Urinary bladder (tissue), 4 donors: ENCODE results near the gene GFM1. TPM values are rescaled to one million over a fixed set of nuclear protein-coding genes. Genes with fewer than 3 reads are reported as not detected.

Experiments used
- DNase-seq: peaks from one replicate; pipeline ENCODE4 v3.0.0-alpha.2; 2015; ENCODE audit errors: extremely low spot score
- H3K27ac ChIP-seq: one replicate; pipeline ENCODE4 v1.5.1; 2013; ENCODE audit warnings: low read depth, mild to moderate bottlenecking, moderate library complexity
- H3K36me3 ChIP-seq: one replicate; pipeline ENCODE4 v1.6.1; 2013; ENCODE audit warnings: mild to moderate bottlenecking, moderate library complexity; ENCODE audit not compliant: insufficient read depth
- H3K4me1 ChIP-seq: one replicate; pipeline ENCODE4 v1.6.1; 2013; ENCODE audit warnings: mild to moderate bottlenecking, moderate library complexity; ENCODE audit not compliant: insufficient read depth
- H3K4me3 ChIP-seq: one replicate; pipeline ENCODE4 v1.5.1; 2013; ENCODE audit warnings: low read depth, low read length
- WGBS: extraction: QIAGEN DNeasy Blood & Tissue Kit; methylation state at CpG from one replicate; pipeline ENCODE4 v1.1.7; 2013; 5-methylcytosine and 5-hydroxymethylcytosine counted together
- polyA plus RNA-seq: library from polyadenylated mRNA; stranded (reverse); fragments of 200-250 nt; gene quantifications from one replicate; pipeline ENCODE4 v1.2.3, GENCODE V29; 2013
- total RNA-seq: library from RNA; depleted of rRNA; stranded (reverse); fragments of >200 nt; gene quantifications from one replicate; pipeline ENCODE4 v1.2.3, GENCODE V29; 2014
- donor health status: healthy with polysubstance abuse.
- donor health status: healthy.

The GFM1 gene
- total RNA-seq (63.1 TPM), polyA plus RNA-seq (23.8 TPM)

DNA sequence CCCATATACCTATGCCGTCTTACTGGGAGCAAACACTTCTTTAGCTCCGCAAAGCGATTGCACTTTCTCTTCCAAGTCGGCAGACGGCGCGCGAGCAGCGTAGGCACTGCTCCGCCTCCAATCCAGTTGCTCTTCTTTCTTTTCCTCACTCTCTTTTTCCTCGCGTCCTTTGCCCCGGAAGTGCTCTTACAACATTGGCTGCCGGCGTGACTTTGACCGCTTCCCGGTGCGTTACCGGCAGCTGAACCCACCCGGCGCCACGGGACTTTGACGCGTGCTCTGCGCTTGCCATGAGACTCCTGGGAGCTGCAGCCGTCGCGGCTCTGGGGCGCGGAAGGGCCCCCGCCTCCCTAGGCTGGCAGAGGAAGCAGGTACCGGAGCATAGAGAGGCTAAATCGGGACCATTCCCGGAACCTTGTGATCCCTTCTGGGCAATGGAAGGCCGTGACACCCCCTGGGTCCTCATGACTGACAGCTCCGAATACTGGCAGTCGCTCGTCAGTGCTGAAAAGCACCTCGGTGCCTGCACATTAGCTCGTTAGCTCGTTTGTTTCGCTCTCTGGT, at the start of gene GFM1:
TSS of gene GFM1 (plus strand) at position 183 of the 564 bp plus-strand sequence. CDS start at position 291, 108 bp downstream.
- WGBS: under 1% methylated on average over 42 of the region's 42 CpGs

DNA sequence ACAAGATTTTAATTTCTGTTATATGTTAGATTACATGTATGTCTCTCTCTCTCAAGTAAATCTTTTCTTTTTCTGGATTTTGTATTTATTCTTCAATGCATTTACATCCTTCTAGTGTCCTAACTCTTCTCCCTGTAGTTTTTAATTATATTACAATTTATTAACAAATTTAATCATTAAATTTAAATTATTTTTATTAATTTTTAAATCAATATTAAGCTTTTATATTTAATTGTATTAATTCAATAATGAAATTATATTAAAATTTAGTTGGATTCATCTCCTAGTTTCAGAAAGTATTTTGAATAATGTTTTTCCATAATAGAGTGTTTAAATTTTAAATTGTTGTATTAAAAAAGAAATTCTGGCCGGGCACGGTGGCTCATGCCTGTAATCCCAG, 43.5 kb upstream of the GFM1 start:
- Histone ChIP-seq H3K27ac (no peak overlapping the region), H3K4me3 (no peak overlapping the region), H3K4me1 (no peaks in the 10 kb centered on the region), H3K36me3 (no peaks in the 10 kb centered on the region)
- DNase-seq: no peak
- 98% methylated on average over 2 of the region's 2 CpGs for WGBS

More for the DNA sequence above, at the start of gene GFM1:
- no peaks in the 10 kb centered on the region for H3K36me3 ChIP-seq
- H3K4me3 ChIP-seq: peak within 1 kb of the TSS; percentile 94
- no peaks in the 10 kb centered on the region for H3K4me1 ChIP-seq
- H3K27ac ChIP-seq: peak within 1 kb of the TSS; percentile 71
- peak; percentile 87 for DNase-seq

DNA sequence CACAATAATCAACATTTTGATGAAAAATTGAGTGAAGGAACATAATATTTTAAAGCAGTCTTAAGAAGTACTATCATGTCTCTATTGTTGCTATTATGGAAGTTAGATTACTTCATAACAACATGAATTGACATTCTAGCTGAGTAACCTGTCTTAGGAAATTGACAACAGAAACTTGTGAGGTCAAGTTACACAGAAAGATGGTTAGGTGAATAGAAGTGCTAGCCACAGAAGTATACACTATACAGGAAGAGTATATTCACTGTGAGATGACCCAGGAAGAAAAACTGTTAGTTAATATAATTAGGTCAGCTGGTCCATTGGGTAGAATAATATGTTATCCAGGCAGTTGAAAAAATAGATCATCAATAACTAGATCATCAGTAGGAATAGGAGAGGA, 42.1 kb upstream of the GFM1 start:
- no peaks in the 10 kb centered on the region for H3K36me3 ChIP-seq
- H3K4me3 ChIP-seq: no peak overlapping the region
- no peaks in the 10 kb centered on the region for H3K4me1 ChIP-seq
- no peak overlapping the region for H3K27ac ChIP-seq
- DNase-seq: no peak

DNA sequence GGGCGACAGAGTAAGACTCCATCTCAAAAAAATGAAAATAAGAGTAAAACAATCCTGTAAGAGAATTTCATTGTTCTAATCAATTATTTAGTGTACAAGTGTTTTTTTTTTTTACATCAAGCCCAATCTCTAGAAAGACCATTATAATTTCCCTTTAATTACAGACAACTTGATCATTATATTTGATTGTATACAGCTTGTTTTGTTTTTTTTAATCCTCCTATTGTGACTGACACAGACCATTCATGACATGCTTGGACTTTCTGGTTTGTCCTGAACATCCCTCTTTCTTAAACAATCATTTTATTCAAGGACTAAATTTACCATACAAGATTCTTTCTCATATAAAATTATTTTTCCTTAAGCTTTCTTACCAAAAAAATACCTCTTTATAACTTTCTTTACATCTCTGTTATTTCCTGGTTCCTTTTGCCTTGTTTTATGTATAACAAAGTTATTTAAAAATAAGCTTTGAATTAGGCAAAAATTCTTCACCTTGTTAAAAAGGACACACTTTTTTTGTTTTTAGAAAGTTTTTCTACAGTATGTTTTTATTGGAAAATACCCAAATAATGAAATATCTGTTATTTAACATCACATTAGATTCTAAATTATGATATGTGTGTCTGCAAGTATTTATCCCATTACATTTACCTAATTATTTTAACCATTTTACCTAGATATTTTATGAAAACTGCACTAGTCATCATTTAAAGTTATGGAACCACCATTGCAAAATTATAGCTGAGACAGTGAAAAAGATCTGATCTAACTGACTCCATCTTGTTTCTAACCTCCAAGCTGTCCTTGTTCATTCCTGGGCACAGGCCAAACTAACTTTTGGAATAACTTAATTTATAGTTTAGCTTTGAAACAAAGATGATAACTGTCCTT, 26.1 kb upstream of the GFM1 start:
- Histone ChIP-seq H3K36me3 (no peaks in the 10 kb centered on the region), H3K27ac (no peak overlapping the region), H3K4me1 (no peaks in the 10 kb centered on the region), H3K4me3 (no peak overlapping the region)
- WGBS: 56% methylated on average over 1 of the region's 1 CpG
- no peak for DNase-seq

DNA sequence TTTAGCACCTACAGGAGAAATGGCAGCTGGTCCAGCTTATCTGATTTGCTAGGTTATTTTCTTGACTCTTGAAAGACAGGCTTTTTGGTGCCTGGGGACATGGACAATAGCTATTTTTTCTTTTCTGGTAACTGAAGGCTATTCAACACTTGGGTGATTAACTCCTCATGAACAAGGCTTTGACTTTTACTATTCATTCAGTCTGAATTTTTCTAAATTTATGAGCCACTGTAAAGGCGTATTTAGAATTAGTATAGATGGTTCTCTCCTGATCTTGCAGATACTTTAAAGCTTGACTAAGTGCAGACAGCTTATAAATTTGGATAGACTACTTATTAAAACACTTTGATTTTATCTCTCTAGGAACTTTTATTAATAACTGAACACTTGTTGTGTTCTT, 18.4 kb upstream of the GFM1 start:
- Histone ChIP-seq H3K4me1 (no peaks in the 10 kb centered on the region), H3K4me3 (no peak overlapping the region), H3K27ac (no peak overlapping the region), H3K36me3 (no peaks in the 10 kb centered on the region)
- no peak for DNase-seq
- 11% methylated on average over 1 of the region's 1 CpG for WGBS

DNA sequence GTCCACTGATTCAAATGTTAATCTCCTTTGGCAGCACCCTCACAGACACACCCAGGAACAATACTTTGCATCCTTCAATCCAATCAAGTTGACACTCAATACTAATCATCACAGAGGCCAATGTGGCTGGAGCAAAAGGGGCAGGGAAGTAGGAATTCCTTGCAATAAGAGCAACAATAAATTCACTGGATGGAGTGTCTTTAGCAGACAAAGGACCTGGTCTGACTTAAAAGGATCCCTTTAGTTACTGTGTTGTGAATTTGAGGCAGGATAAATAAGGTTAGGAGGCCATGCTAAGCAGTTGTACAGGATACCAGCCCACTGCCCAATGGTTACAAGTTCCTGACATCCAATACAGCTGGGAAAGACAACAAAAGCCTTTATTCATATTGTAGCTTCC, 12.3 kb upstream of the GFM1 start:
- no peak for DNase-seq
- Histone ChIP-seq H3K36me3 (no peaks in the 10 kb centered on the region), H3K4me3 (no peak overlapping the region), H3K4me1 (no peaks in the 10 kb centered on the region), H3K27ac (no peak overlapping the region)

DNA sequence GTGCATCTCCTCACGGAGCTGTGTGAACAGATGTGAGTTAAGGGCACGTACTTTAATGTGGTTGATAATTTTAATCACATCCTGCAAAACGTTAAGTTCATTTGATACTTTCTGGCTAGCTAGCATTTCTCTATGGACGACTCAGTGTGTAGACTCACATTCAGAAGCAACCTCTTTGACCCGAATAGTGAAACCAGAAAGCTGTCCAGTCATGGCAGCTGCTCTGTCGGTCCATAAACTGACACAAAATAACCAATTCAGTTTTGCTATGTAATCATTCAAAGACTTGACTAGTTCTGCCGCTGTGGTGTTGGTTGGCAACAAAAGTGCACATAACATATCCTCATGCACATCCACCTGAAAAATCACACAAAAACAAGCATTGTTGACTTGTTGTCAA, 3.7 kb upstream of the GFM1 start:
- DNase-seq: no peak
- Histone ChIP-seq H3K36me3 (no peaks in the 10 kb centered on the region), H3K27ac (no peak overlapping the region), H3K4me1 (no peaks in the 10 kb centered on the region), H3K4me3 (no peak overlapping the region)
- WGBS: 77% methylated on average over 7 of the region's 7 CpGs

DNA sequence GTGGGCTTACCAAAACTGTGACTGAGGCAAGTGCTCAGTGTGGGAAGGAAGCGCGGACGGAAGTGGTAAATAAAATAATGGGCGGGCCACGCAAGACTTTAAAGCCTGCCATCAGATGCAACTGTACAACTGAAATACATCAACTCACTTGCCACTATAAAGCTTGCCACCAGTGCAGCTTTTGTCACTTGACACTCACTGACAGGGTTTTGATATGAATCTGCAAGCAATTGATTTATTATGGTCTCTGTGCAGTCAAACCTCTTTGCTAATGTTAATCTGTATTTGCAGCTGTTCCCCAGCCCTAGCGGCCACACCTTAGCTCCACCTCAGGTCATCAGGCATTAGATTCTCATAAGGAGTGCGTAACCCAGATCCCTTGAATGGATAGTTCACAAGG, 2.3 kb upstream of the GFM1 start:
- H3K4me1 ChIP-seq: no peaks in the 10 kb centered on the region
- no peak overlapping the region for H3K4me3 ChIP-seq
- 86% methylated on average over 7 of the region's 7 CpGs for WGBS
- no peak overlapping the region for H3K27ac ChIP-seq
- H3K36me3 ChIP-seq: no peaks in the 10 kb centered on the region
- no peak for DNase-seq

DNA sequence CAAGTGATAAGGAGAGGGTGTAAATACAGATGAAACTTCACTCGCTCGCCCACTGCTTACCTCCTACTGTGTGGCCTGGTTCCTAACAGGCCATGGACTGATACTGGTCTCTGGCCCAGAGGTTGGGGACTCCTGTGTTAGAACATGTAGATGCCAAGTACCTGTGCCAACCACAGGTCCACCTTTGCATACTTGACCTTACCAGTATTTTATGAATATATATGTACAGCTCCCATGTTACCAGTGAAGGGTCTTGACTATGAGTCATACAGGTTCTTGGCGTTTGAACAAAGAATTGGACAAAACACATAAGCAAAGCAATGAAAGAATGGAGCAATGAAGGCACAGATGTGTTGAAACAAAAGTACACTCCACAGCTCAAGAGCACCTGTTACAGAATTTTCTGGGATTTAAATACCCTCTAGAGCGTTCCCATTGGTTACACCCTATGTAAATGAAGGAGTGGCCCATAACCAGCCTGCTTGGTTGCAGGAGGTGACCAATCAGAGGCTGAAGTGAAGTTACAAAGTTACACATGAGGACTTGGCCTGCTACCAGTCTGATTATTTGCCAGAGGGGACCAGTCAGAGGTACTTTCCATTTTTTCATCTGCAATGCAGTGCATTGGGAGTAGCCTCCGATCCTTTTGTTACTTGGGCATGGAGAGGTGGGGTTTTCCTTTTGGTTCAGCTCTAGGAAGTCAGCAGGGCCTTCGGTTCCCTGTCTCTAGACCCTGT, 1.7 kb upstream of the GFM1 start:
- no peak overlapping the region for H3K27ac ChIP-seq
- no peak for DNase-seq
- WGBS: 90% methylated on average over 6 of the region's 6 CpGs
- H3K4me3 ChIP-seq: no peak overlapping the region
- no peaks in the 10 kb centered on the region for H3K4me1 ChIP-seq
- no peaks in the 10 kb centered on the region for H3K36me3 ChIP-seq

DNA sequence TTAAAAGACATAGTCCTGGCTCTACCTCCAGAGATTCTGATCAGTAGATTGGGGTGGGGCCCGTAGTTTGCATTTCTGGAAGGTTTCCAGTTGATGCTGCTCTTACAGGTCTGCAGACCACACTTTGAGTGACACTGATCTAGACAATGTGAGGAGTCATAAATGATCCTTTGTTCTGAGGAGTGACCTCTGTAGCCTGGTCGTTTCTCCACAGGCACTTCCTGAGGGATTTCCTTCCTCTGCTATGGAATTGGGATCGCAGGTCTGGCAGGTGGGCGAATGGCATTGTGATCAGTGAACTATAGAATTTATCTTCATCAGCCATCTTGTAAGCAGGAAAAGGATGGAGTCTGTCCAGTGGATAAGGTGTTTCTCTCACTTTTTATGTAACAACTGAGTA, 5.5 kb downstream of the GFM1 start:
- peaks cover 3% of the 10 kb centered on the region for H3K36me3 ChIP-seq
- WGBS: 69% methylated on average over 4 of the region's 4 CpGs

DNA sequence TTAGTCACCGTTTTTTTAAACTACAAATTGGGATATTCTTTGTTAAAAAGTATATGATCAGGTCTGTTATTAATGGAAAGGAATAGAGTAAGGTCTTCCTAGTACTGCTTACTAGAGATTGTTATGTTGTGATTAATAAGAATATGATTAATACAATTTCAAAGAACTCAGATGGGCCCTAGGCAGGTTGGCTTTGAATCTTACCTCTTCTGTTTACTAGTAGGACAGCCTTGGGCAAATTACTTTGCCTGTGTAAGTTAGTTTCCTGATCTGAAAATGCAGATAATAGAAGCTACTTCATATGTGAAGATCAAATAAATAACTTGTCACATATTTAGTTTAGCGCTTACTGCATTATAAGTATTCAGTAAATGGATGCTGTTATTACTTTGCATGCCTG, 6.9 kb downstream of the GFM1 start:
- Histone ChIP-seq H3K27ac (no peak overlapping the region), H3K36me3 (peaks cover 7% of the 10 kb centered on the region)
- WGBS: 97% methylated on average over 2 of the region's 2 CpGs

More for the DNA sequence above, 5.5 kb downstream of the GFM1 start:
- Histone ChIP-seq H3K4me3 (no peak overlapping the region), H3K27ac (no peak overlapping the region), H3K4me1 (no peaks in the 10 kb centered on the region)
- DNase-seq: no peak

DNA sequence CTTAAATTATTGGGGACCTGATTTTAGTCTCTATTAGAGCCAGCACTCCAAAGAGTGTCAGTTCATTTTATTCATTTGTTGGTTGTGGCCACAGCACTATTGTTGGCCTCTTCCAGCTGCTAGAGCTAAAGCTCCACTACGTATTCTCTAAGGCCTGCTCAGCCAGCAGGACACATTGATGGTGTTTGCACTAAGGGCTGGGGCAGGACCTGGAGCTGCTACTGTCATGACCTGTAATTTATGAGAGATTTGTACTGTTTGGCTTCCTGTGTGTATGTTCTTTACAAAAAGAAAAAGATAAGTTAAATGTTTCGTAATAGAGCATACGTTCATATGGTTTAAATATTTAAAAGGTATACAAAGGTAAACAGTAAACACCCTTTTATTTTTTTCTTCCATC, 8.1 kb downstream of the GFM1 start:
- H3K4me3 ChIP-seq: no peak overlapping the region
- no peak overlapping the region for H3K27ac ChIP-seq
- DNase-seq: no peak
- WGBS: 80% methylated on average over 3 of the region's 3 CpGs
- H3K4me1 ChIP-seq: no peaks in the 10 kb centered on the region
- H3K36me3 ChIP-seq: peaks cover 11% of the 10 kb centered on the region

More for the DNA sequence above, 6.9 kb downstream of the GFM1 start:
- no peak for DNase-seq
- Histone ChIP-seq H3K4me1 (no peaks in the 10 kb centered on the region), H3K4me3 (no peak overlapping the region)

DNA sequence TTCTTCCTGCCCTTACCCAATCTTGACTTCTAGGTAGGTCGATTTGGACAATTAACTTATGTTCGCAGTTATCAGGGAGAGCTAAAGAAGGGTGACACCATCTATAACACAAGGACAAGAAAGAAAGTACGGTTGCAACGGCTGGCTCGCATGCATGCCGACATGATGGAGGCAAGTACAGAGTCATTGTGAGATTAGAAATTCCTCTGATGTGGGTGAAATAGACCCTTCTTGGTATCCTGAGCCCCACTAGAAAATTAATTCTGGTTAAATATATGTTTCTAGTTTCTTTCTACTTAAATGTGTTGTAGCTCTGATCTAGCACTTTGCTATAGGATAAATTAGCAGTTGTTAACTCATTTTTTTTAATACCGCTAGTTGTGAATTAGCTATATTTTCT, 14.6 kb downstream of the GFM1 start:
- no peak for DNase-seq
- Histone ChIP-seq H3K4me3 (no peak overlapping the region), H3K27ac (no peak overlapping the region), H3K4me1 (no peaks in the 10 kb centered on the region), H3K36me3 (peaks cover 11% of the 10 kb centered on the region)
- 93% methylated on average over 7 of the region's 7 CpGs for WGBS
